Measurements from ENCODE around the gene PDE8B.

GRCh38 chr5:77390221-77390620 is 179.7 kb downstream of the PDE8B start:
- TF ChIP-seq CTCF (IDR thresholded peaks at IDR 0.05; ENCODE audit: low read depth, low read length) (no peak), EZH2phosphoT487 (IDR thresholded peaks at IDR 0.05; ENCODE audit: low read depth) (no peak)
